Activated effector memory CD4-positive, alpha-beta T cell treated with Interleukin-2 at 50 U/mL for 16 hours (primary cell): Measurements from ENCODE around the gene MRC1.

Experiments used
- DNase-seq: peaks from one replicate; pipeline ENCODE4 v3.0.0-alpha.2; 2020

Gene MRC1

GRCh38 chr10:17795813-17796594 is 13.1 kb upstream of the MRC1 start:
- no peak for DNase-seq

- no peak for DNase-seq
Measured at GRCh38 chr10:17801507-17801906, 7.6 kb upstream of the MRC1 start.

DNA sequence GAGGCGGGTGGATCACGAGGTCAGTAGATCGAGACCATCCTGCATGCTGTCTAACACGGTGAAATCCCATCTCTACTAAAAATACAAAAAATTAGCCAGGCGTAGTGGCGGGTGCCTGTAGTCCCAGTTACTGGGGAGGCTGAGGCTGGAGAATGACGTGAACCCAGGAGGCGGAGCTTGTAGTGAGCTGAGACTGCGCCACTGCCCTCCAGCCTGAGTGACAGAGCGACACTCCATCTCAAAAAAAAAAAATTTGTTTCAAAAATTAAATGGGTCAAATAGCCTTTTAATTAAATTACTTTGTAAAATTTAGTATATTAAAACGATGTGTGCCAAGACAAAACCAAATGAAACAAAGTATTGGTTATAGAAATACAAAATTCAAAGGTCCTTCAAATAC is 6.8 kb upstream of the MRC1 start:
- DNase-seq = no peak

GRCh38 chr10:17802976-17803375 is 6.2 kb upstream of the MRC1 start:
- no peak for DNase-seq

- DNase-seq = no peak
Measured at GRCh38 chr10:17805330-17805729, 3.8 kb upstream of the MRC1 start.

DNA sequence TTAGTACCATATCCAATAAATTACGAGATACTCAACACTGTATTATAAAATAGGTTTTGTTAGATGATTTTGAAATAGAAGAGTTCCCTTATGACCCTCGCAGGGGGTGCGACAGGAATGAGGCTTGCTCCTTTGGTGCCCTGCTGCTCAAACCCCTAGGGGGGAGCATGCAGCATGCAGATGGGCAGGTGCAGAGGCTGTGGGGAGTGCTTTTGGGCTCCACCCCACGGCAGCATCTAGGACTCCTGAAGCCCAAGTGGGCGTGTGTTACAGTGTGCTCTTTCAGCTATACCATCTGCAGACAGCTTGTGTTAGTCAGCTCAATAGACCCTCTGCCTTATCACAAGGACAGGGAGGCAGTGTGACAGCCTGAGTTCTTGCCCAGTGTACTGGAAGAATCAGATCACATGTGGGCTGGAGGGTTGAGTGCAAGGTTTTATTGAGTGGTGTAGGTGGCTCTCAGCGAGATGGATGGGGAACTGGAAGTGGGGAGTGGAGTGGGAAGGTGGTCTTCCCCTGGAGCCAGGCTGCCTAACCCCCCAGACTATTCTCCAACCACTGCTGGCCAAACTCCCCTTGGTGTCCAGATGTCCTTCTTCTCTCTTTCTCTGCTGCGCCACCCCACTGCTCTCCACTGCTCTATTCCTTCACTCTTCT is 3.1 kb upstream of the MRC1 start:
- no peak for DNase-seq

DNA sequence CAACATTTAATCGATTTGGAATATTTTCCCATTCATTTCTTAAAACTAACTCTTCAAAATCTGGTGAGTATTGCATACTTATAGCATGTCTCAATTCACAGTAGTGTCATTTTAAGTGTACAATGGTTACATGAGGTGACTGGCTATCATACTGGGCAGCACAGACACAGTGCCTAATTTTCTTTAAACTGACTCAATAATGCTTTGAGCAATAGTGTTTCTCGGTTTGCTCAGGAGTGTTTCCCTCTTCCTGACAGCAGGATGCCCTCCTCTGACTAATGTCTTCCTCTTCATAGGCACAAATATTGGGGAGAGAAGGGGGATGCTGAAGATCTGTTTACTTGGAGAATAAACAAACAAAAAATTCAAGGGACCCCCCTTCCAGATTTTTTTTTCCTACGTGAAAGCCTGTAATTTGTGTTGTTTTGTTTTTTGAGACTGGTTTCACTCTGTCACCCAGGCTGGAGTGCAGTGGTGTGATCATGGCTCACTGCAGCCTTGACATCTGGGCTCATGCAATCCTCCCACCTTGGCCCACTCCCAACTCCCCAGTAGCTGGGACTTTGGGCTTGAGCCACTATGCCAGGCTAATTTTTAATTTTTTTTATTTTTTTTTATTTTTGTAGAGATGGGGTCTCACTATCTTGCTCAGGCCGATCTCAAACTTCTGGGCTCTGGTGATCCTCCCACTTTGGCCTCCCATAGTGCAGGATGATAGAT is 2.2 kb downstream of the MRC1 start:
- DNase-seq = no peak

DNA sequence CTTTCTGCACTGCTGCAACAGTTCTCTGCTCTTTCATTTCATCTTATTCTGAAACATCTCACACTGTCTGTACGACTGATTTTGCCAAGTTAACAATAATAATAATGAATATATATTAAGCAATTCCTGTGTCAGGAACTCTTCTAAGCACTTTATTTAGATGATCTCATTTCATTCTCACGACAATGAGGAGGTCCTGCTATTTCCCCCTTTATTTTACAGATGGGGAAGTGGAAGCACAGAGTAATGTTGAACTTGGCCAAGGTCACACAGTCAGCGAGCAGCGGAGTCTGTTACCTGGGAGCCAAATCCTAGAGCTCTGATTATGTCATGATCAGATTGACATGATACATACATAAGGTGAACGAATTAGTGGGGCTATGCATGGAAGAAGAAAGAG is 5.8 kb downstream of the MRC1 start:
- no peak for DNase-seq

DNA sequence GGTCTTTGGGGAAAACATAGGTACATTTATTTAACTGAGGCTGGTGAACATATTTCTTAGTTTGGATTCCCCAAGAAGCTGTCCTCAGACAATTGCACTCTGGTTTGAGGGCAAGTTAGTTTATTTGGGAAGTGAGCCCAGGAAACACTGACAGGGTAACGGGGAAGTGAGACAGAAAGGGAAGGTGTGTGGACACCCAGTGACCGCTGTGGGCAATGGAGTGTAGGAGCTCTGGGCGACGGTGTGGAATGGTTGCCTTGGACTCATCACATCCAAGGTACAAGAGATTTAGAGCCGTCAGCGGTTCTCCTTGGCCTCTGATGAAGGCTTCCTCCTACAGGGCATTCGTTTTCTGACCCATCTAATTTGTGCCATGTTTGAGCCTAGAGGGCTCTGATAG is 7.1 kb downstream of the MRC1 start:
- no peak for DNase-seq

GRCh38 chr10:17817316-17817715 is 8.2 kb downstream of the MRC1 start:
- DNase-seq = no peak

GRCh38 chr10:17817790-17818189 is 8.6 kb downstream of the MRC1 start:
- DNase-seq = no peak

DNA sequence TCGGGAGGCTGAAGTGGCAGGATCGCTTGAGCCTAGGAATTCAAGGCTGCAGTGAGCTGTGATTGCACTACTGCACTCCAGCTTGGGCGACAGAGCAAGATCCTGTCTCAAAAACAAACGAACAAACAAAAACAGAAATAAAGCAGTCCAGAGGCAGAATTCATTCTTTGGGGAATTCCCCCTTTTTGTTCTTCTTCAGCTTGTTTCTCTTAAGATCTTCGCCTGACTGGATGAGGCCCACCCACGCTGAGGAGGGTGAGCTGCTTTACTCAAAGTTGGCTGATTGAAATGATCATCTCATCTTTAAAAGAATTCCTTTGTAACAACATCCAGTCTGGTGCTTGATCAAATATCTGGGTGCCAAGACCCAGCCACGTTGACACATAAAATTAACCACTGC is 10.7 kb downstream of the MRC1 start:
- no peak for DNase-seq

DNA sequence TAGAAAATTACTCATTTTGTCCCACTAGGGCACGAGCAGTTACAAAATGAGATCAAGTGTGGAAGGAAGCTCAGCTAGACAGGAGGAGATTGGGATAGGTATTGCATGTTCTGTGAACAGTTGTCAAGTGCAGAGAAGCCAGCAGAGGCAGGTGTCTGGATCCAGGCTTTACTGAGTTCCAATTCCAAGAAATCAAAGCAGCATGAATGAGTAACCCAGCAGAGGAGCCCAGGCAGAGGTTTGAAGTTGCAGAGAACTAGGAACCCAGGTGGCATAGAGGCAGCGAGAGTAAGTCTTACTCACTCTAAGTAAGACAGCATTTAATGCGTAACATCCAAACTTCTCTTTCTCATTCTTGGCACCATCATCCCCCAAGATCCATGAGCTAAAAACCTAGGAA is 11.8 kb downstream of the MRC1 start:
- no peak for DNase-seq

GRCh38 chr10:17821893-17822292 is 12.7 kb downstream of the MRC1 start:
- no peak for DNase-seq

- DNase-seq = no peak
Measured at GRCh38 chr10:17831341-17831740, 22.2 kb downstream of the MRC1 start.

DNA sequence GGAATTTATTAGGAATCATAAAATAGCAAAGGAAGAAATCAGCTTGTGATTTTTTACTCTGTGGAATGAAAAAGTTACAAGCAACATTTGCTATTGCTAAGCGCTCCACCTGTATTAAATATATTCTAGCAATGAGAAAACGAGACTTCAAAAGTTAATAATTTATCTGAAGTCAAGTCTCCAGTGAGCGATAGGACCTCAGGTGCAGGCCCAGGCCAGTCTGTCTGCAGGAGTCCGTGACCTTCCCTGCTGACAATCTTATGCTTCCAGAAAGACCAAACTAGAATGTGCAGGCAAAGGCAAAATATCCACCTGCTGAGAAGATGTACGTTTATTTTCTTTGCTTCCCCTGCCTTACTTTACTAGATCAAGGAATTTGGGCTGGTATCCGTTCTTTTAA is 22.7 kb downstream of the MRC1 start:
- no peak for DNase-seq

GRCh38 chr10:17833656-17834055 is 24.5 kb downstream of the MRC1 start:
- no peak for DNase-seq

- no peak for DNase-seq
Measured at GRCh38 chr10:17835688-17836087, 26.5 kb downstream of the MRC1 start.

- no peak for DNase-seq
Measured at GRCh38 chr10:17836942-17837341, 27.8 kb downstream of the MRC1 start.

DNA sequence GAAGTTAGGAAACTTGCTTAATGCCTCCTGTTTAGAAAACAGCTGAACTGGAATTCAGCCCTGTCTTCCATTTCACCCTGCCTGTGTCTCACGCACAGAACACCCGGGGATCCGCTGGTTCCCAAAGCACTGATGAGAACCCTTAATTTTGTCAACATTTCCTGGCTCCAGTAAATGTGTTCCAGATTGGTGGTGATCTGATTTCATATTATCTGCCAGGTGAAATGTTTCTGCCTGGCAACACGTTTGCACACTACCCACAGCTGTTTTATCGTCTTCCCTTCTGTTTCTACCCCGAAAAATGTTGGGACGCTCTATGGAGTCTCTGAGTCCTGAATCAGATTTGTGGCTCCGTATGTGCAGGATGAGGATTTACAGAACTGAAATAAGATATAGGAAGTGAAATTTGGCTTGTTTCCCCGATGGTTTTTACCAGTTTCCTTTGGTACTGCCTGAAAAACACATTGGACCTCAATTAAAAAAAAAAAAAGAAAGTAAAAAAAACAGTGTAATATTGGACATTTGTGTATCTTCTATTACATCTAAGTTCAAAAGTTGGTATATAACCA is 29.0 kb downstream of the MRC1 start:
- DNase-seq = no peak

GRCh38 chr10:17841050-17841449 is 31.9 kb downstream of the MRC1 start:
- no peak for DNase-seq

- no peak for DNase-seq
Measured at GRCh38 chr10:17842641-17843040, 33.5 kb downstream of the MRC1 start.

GRCh38 chr10:17847585-17848296 is 38.6 kb downstream of the MRC1 start:
- DNase-seq = no peak
